ENCODE measurements around the gene DOLK. TPM values are rescaled to one million over a fixed set of nuclear protein-coding genes. Genes with fewer than 3 reads are reported as not detected.
A peak's percentile ranks its signal among the peaks of the same experiment; 100 is the strongest.

DOLK gene
- total and polyA plus RNA-seq, 2 experiments from 2014 or later = 21.0 to 37.1 TPM

DNA sequence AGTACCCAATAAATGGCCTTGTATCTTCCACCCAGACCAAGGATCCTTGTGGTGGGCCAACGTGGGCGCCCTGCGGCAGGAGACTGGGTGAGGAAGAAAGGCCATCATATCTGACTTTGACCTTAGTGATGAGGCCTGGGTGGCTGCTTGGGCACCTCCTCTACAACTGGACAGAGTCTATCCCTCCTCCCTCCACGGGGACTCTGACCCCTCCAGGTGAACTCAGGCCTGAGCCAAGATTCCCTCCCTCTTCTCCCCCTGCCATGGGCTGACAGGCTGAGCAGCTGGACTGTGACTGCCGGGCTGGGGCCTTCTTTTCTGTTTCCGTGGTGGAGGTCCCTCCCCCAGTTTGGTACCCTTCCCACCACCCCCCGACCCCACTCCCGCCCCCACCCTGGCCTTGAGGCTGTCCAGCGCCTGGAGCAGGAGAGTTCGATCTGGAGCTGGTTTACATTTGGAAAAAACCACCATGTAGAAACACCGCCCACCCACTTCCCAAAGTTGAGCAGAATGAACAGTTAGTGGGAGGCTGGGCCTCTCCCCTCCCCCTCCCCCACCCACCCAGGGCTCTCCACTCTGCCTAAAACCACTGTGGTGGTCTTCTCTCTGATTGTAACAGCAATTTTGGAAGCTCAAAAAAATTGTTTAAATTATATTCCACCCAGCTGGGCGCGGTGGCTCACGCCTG lies 27.9 kb downstream of the DOLK start:
- no peak overlapping the region for H3K4me3 ChIP-seq

DNA sequence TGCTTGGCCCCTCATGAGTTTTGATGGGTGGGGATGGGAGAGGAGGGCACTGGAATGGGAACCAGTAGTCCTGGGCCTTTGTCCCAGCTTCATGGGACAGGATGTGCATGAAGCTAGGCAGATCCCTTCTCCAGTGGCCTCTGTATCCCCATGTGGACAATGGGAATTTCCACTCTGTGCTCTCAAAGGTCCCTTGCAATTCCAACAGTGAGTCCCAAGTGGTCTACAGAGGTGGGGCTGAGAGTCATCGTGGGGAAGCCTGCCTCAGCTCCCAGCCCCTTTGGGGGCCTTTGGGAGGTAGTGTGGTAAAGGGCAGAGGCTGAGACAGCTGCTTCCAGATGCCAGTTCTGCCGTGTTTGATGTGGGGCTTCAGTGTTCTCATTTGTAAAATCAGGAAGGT lies 28.5 kb downstream of the DOLK start:
- TF ChIP-seq, protein P1, sequence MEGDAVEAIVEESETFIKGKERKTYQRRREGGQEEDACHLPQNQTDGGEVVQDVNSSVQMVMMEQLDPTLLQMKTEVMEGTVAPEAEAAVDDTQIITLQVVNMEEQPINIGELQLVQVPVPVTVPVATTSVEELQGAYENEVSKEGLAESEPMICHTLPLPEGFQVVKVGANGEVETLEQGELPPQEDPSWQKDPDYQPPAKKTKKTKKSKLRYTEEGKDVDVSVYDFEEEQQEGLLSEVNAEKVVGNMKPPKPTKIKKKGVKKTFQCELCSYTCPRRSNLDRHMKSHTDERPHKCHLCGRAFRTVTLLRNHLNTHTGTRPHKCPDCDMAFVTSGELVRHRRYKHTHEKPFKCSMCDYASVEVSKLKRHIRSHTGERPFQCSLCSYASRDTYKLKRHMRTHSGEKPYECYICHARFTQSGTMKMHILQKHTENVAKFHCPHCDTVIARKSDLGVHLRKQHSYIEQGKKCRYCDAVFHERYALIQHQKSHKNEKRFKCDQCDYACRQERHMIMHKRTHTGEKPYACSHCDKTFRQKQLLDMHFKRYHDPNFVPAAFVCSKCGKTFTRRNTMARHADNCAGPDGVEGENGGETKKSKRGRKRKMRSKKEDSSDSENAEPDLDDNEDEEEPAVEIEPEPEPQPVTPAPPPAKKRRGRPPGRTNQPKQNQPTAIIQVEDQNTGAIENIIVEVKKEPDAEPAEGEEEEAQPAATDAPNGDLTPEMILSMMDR (IDR thresholded peaks at IDR 0.05; ENCODE audit: low read depth, low read length) = no peak
- H3K27me3 ChIP-seq = no peaks in the 10 kb centered on the region
- DNase-seq (ENCODE audit: low read depth in 1 of 2, low spot score in 1 of 2) = no peak
- no peak overlapping the region for H3K4me3 ChIP-seq
- H3K27ac ChIP-seq = peak overlapping the region; percentile 60
- no peaks in the 10 kb centered on the region for H3K9me3 ChIP-seq (ENCODE audit: low read depth)
- no peaks in the 10 kb centered on the region for H3K4me1 ChIP-seq (ENCODE audit: low read depth)
- peaks cover 2% of the 10 kb centered on the region for H3K36me3 ChIP-seq

More for the DNA sequence above, 27.9 kb downstream of the DOLK start:
- TF ChIP-seq, protein P1 (IDR thresholded peaks at IDR 0.05; ENCODE audit: low read depth, low read length) = no peak
- no peaks in the 10 kb centered on the region for H3K9me3 ChIP-seq (ENCODE audit: low read depth)
- H3K4me1 ChIP-seq (ENCODE audit: low read depth) = no peaks in the 10 kb centered on the region
- H3K36me3 ChIP-seq = peaks cover 2% of the 10 kb centered on the region
- H3K27ac ChIP-seq = peak overlapping the region; percentile 60
- no peaks in the 10 kb centered on the region for H3K27me3 ChIP-seq
- no peak for DNase-seq (ENCODE audit: low read depth in 1 of 2, low spot score in 1 of 2)

DNA sequence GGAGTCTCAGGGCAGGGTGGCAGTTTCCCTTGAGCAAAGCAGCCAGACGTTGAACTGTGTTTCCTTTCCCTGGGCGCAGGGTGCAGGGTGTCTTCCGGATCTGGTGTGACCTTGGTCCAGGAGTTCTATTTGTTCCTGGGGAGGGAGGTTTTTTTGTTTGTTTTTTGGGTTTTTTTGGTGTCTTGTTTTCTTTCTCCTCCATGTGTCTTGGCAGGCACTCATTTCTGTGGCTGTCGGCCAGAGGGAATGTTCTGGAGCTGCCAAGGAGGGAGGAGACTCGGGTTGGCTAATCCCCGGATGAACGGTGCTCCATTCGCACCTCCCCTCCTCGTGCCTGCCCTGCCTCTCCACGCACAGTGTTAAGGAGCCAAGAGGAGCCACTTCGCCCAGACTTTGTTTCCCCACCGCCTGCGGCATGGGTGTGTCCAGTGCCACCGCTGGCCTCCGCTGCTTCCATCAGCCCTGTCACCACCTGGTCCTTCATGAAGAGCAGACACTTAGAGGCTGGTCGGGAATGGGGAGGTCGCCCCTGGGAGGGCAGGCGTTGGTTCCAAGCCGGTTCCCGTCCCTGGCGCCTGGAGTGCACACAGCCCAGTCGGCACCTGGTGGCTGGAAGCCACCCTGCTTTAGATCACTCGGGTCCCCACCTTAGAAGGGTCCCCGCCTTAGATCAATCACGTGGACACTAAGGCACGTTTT lies 30.1 kb downstream of the DOLK start:
- DNase-seq (ENCODE audit: low read depth in 1 of 2, low spot score in 1 of 2) = peak in 1 of 2 donors; percentile 93
- H3K9me3 ChIP-seq (ENCODE audit: low read depth) = no peaks in the 10 kb centered on the region
- H3K4me3 ChIP-seq = no peak overlapping the region
- no peaks in the 10 kb centered on the region for H3K4me1 ChIP-seq (ENCODE audit: low read depth)
- H3K36me3 ChIP-seq = peaks cover 2% of the 10 kb centered on the region
- TF ChIP-seq, protein P1 (IDR thresholded peaks at IDR 0.05; ENCODE audit: low read depth, low read length) = no peak
- no peaks in the 10 kb centered on the region for H3K27me3 ChIP-seq
- H3K27ac ChIP-seq = no peak overlapping the region

DNA sequence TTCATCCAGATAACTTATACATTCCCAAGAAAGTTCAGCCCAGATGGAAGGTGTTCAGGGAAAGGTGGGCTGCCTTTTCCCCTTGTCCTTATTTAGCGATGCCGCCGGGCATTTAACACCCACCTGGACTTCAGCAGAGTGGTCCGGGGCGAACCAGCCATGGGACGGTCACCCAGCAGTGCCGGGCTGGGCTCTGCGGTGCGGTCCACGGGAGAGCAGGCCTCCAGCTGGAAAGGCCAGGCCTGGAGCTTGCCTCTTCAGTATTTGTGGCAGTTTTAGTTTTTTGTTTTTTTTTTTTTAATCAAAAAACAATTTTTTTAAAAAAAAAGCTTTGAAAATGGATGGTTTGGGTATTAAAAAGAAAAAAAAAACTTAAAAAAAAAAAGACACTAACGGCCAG lies 30.7 kb downstream of the DOLK start:
- Histone ChIP-seq H3K36me3 (peaks cover 2% of the 10 kb centered on the region), H3K4me1 (ENCODE audit: low read depth) (peaks cover 4% of the 10 kb centered on the region), H3K27ac (no peak overlapping the region), H3K9me3 (ENCODE audit: low read depth) (no peaks in the 10 kb centered on the region), H3K27me3 (no peaks in the 10 kb centered on the region), H3K4me3 (no peak overlapping the region)
- TF ChIP-seq, protein P1 (IDR thresholded peaks at IDR 0.05; ENCODE audit: low read depth, low read length) = no peak
- DNase-seq (ENCODE audit: low read depth in 1 of 2, low spot score in 1 of 2) = no peak

DNA sequence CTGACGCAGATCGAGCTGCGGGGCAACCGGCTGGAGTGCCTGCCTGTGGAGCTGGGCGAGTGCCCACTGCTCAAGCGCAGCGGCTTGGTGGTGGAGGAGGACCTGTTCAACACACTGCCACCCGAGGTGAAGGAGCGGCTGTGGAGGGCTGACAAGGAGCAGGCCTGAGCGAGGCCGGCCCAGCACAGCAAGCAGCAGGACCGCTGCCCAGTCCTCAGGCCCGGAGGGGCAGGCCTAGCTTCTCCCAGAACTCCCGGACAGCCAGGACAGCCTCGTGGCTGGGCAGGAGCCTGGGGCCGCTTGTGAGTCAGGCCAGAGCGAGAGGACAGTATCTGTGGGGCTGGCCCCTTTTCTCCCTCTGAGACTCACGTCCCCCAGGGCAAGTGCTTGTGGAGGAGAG lies 31.2 kb downstream of the DOLK start:
- Histone ChIP-seq H3K27ac (no peak overlapping the region), H3K4me1 (ENCODE audit: low read depth) (peaks cover 9% of the 10 kb centered on the region), H3K9me3 (ENCODE audit: low read depth) (no peaks in the 10 kb centered on the region), H3K27me3 (no peaks in the 10 kb centered on the region), H3K4me3 (no peak overlapping the region), H3K36me3 (peaks cover 2% of the 10 kb centered on the region)
- TF ChIP-seq, protein P1 (IDR thresholded peaks at IDR 0.05; ENCODE audit: low read depth, low read length) = no peak
- no peak for DNase-seq (ENCODE audit: low read depth in 1 of 2, low spot score in 1 of 2)
